CD4-positive, alpha-beta T cell treated with Interleukin-15 for 1 hour (primary cell): ENCODE data around the gene LIN7B.
"Not testable (repeated sequence)": the region's sequence is repeated elsewhere in the genome, so short reads cannot be mapped to it uniquely, and the experiment has no call there.

ENCODE experiments used
- DNase-seq: peaks from one replicate; pipeline ENCODE4 v3.0.0-alpha.2; 2020

The LIN7B gene

GRCh38 chr19:49120325-49120683 is 6.1 kb downstream of the LIN7B start:
- no peak for DNase-seq

DNA sequence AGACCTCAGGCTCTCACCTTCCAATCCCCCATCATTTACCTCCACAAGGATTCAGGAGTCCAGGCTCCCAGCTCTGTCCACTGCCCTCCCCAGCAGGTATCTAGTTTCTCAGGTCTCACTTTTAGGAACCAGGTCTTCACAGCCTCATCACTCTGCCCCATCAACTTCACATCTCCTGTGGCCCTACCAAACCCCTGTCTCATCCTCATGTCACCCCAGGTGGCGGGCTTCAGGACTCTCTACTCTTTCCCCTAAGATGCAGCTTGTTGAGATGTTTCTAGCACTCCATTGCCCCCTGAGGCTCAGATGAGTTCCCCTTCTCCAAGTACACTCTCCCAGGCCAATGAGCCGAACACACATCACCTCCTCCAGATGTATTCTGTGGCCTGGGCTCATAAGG is 6.7 kb downstream of the LIN7B start:
- DNase-seq: no peak

DNA sequence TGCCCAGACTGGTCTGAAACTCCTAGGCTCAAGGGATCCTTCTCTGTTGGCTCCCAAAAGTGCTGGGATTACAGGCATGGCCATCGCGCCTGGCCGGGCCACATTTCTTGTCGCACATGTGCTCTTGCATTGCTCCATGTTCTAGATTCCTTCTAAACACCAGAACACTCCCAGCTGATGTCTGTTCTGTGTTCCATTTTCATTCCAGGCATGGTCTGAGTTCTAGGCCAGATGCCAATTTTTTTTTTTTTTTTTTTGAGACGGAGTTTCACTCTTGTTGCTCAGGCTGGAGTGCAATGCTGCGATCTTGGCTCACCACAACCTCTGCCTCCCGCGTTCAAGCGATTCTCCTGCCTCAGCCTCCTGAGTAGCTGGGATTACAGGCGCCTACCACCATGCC is 7.7 kb downstream of the LIN7B start:
- DNase-seq: not testable (repeated sequence)

- DNase-seq: not testable (repeated sequence)
Observed at GRCh38 chr19:49123285-49123684, 9.1 kb downstream of the LIN7B start.

DNA sequence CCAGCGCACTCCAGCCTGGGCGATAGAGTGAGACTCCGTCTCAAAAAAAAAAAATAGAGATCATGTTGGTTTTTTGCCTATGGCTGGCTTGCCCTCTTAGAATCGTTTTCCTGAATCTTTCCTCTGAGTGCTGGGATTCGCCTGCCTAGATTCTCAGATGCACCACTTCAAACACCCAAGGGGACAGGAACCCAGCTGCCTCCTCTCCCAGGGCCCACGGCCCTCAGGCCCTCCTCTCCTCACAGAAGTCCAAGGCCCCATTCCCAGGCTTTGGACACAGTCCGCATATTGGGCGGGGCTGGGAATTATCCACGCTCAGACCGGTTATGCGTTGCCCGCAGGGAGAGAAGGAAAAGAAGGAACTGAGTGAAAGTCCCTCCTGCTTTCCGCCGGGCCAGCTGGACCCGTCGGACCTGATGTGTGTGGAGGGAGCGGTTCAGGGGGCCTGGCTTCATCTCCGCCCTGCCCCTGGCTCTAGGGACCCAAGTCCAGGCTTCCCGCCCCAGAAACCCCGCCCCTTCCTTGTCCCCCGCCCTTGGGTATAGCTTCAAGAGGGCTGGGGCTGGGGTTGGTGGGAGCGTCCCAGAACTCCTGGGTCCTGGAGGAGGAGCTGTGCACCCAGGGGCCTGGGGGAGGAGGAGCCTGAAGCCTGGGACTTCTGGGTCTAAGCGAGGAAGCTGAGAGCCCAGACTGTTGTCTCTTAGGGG is 11.0 kb downstream of the LIN7B start:
- no peak for DNase-seq

DNA sequence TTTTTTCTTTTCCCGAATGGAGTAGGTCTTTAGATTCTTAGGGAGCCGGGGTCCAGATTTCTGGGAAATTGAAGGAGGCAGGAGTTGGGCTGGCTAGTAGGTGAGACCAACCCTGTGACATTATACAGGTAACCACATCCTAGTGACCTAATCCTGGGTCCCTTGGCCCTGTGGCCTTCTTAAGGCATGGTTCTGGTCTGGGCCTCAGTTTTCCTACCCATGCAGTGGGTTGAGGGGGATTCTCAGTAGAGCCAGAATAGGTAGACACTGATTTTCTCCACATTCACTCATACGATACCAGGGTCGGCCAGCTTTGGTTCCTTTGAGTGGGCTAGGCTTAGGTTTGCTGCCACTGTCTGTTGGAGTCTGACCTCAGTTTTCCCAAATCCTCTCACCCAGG is 12.4 kb downstream of the LIN7B start:
- no peak for DNase-seq

- DNase-seq: not testable (repeated sequence)
Observed at GRCh38 chr19:49127225-49127624, 13.1 kb downstream of the LIN7B start.

DNA sequence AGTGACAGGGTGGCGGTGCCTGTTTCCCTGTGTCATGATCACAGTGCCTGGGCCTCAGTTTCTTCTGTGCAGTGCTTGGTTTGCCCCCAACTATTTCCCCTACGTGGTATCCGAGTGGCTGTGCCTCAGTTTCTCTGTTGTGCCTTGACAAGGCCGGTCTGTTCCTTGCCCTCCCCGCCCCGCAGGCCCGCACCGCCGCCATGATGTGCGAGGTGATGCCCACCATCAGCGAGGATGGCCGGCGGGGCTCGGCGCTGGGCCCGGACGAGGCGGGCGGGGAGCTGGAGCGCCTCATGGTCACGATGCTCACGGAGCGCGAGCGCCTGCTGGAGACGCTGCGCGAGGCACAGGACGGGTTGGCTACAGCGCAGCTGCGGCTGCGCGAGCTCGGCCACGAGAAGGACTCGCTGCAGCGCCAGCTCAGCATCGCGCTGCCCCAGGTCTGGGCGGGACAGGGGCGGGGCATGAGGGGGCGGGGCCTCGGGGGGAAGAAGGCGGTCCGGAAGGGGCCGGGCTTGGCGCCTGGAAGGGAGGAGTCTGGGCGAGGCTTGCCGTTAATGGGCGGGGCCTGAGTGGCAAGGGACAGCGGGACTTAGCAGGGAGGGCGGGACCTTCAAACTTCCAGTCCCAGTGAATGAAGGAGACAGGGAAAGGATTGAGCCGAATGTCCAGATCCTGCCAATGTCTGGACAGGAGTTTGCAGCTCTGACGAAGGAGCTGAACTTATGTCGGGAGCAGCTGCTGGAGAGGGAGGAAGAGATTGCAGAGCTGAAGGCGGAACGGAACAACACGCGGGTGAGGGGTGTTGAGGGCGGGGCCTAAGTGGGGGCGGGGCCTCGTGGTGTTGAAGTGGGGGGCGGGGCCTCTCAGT is 13.7 kb downstream of the LIN7B start:
- peak; percentile 95 for DNase-seq

DNA sequence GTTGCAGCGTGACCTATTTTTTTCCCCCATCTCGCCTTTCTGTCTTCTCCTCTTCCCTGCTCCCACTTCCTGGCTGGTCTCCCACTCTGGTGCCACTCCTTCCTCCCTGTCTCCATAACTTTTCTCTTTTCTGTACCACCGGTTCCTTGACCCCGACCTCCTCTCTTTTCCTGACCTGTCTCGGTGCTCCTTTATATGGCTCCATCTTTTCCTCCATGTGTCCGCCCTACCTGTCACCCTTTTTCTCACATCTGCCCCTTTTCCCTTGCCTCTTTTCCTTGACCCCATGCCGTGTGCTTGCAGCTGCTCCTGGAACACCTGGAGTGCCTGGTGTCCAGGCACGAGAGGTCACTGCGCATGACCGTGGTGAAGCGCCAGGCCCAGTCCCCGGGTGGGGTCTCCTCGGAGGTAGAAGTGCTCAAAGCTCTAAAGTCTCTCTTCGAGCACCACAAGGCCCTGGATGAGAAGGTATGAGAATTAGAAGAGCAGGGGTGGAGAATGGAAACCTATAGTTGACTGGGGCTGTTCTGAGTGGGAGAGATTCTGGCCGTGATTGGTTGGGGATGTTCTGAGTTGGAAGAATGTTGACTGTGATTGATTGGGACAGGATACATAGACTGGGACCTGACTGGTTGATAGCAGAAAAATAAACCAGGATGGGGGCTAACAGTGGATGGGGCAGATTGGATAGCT is 14.5 kb downstream of the LIN7B start:
- no peak for DNase-seq

GRCh38 chr19:49129238-49129583 is 15.0 kb downstream of the LIN7B start:
- DNase-seq: no peak

GRCh38 chr19:49130325-49130724 is 16.2 kb downstream of the LIN7B start:
- DNase-seq: no peak

GRCh38 chr19:49132974-49133609 is 18.9 kb downstream of the LIN7B start:
- peak; percentile 34 for DNase-seq

DNA sequence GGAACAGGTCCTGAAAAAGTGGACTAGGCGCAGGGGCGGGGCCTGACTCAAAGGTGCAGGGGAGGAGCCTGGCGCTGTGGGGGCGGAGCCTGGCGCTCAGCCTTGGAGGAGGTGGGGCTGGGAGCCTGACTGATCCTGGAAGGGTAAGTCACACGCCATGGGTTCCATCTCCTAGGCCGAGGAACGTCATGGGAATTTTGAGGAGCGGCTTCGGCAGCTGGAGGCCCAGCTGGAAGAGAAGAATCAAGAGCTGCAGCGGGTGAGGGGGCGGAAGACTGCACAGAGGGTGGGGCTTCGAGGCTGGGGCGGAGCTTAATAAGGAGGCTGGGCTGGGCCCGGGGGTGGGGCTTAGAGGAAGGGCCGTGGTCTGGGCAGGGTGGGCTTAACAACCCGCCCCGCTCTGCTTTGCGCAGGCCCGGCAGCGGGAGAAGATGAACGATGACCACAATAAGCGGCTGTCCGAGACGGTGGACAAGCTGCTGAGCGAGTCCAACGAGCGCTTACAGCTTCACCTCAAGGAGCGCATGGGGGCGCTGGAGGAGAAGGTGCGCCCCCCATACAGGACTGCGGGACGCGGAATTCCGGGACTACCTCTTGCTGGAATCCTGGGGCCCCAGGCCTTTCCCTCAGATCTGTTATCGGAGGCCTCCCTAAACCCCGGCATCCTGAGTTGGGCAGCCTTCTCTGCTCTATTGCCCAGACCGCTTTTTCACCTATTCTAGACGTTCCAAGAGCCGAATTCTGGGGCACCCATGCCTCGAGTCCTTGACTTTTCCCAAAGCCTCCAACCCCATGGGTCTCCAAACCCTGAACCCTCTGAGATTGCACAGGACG is 19.7 kb downstream of the LIN7B start:
- peak; percentile 39 for DNase-seq

- no peak for DNase-seq
Observed at GRCh38 chr19:49135686-49136085, 21.5 kb downstream of the LIN7B start.

DNA sequence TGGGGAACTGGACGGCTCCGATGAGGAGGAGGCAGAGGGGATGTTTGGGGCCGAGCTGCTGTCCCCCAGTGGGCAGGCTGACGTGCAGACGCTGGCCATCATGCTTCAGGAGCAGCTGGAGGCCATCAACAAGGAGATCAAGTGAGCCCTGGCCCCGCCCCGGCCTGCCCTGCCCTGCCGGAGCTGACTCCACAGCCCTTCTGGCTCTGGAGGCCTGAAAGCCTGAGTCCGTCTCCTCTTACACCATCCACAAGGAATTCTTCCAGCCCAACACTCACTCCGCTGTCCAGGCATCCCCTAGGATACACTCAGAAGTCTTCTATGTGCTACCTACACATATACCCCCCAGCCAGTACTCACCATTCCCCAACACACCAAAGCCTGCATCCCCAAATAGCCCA is 22.6 kb downstream of the LIN7B start:
- DNase-seq: no peak

DNA sequence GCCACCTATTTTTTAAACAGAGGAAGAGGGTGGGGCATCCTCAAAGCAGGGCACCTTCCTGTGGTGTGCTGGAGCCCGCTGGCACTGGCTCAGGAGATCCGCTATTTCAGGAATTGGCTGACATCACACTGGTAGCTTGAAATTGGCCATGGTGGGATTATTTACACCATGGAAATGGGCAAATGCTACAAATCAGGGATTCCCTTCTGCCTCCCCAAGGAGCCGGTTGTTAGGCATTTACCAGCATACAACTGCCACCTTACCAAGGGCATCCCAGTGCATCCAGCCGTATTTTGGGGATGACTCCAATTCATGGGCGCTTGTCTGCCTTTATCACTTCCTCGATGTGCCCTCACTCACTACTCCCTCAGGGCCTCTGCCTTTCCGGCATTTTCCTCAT is 26.8 kb downstream of the LIN7B start:
- DNase-seq: no peak

DNA sequence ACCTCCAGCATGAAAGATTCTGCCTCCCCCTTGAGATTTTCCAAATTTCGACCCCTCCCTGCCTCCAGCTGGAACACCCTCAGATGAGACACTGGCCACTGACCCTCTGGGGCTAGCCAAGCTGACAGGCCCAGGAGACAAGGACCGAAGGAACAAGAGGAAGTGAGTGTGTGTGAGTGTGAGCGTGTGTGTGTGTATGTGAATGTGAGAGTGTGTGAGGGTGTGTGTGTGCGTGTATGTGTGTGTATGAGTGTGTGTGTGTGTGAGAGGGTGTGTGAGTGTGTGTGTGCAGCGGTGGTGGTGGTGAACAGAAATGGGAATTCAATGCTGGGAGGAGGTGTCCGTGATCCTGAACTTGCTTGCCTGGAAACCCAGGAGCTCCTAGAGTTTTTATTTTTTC is 27.2 kb downstream of the LIN7B start:
- DNase-seq: no peak

DNA sequence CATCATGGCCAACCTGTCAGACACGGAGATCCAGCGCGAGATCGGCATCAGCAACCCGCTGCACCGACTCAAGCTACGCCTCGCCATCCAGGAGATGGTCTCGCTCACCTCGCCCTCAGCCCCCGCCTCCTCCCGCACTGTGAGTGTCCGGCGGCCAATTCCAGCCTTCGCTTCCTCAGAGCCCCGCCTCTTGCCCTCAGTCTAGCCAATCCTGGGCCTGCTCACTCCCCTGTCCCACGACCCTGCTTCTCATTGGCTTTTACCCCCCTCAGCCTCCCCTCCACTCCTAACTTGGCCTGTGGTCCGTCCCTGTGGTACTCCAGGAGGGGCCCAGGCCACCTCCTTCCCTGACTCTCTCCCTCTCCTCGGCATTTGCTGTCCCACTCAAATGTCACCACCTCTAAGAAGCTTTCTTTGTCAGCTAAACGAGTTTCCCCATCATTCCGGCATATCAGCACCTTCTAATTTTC is 28.7 kb downstream of the LIN7B start:
- peak; percentile 72 for DNase-seq

DNA sequence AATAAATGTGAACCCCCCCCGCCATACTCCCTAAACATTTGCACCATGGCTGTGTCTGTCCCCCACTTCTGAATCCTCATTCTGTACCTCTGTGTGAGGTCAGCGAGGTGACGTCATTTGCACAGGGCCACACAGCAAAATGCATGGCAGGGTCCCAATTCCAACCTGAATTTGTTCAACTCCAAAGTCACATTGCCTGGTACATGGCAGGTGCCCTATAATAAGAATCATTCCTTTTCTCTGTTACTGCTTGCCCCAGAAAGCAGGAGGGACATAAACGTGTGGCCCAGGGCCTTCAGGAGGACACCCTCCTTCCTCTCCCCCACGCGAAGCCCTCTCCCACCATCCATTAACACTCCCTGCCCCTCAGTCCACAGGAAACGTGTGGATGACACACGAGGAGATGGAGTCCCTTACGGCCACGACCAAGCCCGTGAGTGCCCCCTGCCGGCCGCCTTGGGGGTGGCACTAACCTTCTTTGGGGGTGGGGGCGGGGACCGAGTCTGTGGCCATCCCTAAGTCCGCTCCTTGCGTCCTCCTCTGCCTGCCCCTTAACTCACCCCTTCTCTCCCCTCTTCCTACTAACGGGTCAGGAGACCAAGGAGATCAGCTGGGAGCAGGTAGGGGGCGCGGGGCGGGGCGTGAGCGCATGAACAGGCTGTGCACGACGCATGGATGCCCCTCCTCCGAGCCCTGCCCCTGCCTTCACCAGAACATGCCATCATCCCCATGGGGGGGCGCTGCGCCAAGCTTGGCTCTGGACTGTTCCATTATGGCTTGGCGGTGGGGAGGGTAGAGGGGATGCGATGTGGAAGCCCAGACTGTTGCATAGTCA is 31.6 kb downstream of the LIN7B start:
- DNase-seq: peak; percentile 64

GRCh38 chr19:49146408-49146770 is 32.2 kb downstream of the LIN7B start:
- not testable (repeated sequence) for DNase-seq

DNA sequence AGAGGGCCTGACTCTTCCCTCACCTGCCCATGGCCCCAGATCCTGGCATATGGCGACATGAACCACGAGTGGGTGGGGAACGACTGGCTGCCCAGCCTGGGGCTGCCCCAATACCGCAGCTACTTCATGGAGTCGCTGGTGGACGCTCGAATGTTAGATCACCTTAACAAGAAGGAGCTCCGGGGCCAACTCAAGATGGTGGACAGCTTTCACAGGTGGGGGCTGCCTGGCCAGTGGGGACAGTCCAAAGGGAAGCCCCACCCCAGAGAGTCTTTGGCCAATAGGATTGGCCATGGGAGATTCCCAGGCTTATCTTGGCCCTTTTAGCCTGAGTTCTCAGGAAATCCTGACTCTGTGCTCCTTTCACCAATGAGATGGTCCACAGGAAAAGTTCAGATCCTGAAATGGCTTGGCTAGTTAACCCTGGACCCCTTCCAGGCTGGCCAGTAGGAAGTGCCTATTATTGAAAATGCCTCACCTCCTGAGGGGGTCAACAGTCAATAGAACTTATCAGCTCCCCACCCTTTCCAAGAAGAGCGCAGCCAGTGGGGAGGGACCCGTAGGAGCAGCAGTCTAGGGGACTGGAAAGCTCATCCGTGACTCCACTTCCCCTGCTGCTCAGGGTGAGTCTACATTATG is 34.0 kb downstream of the LIN7B start:
- no peak for DNase-seq
